IPS-20b (cell line): ENCODE results near the gene WWOX.
A peak's percentile ranks its signal among the peaks of the same experiment; 100 is the strongest.

Source experiments
- H3K27ac ChIP-seq: one replicate; pipeline ENCODE4 v1.5.1; 2013; ENCODE audit warnings: low read length
- H3K27me3 ChIP-seq: 2 replicates; pipeline ENCODE4 v1.6.1; 2013; ENCODE audit warnings: mild to moderate bottlenecking, low read length, inconsistent platforms; ENCODE audit not compliant: insufficient read depth
- H3K36me3 ChIP-seq: 2 replicates; pipeline ENCODE4 v1.6.1; 2013; ENCODE audit warnings: low read depth, mild to moderate bottlenecking, inconsistent platforms, low read length, moderate library complexity; ENCODE audit not compliant: insufficient read depth
- H3K4me1 ChIP-seq: 2 replicates; pipeline ENCODE4 v1.6.1; 2013; ENCODE audit warnings: mild to moderate bottlenecking, control low read depth, inconsistent platforms, low read length, moderate library complexity; ENCODE audit not compliant: insufficient read depth
- H3K4me3 ChIP-seq: 2 replicates; pipeline ENCODE4 v1.5.1; 2013; ENCODE audit warnings: mild to moderate bottlenecking, low read length, inconsistent platforms
- H3K9ac ChIP-seq: 2 replicates; pipeline ENCODE4 v1.6.1; 2013; ENCODE audit warnings: low read depth, mild to moderate bottlenecking, inconsistent platforms, low read length, moderate library complexity
- H3K9me3 ChIP-seq: 2 replicates; pipeline ENCODE4 v1.6.1; 2013; ENCODE audit warnings: mild to moderate bottlenecking, low read depth, low read length, inconsistent platforms; ENCODE audit not compliant: insufficient read depth

Gene WWOX

DNA sequence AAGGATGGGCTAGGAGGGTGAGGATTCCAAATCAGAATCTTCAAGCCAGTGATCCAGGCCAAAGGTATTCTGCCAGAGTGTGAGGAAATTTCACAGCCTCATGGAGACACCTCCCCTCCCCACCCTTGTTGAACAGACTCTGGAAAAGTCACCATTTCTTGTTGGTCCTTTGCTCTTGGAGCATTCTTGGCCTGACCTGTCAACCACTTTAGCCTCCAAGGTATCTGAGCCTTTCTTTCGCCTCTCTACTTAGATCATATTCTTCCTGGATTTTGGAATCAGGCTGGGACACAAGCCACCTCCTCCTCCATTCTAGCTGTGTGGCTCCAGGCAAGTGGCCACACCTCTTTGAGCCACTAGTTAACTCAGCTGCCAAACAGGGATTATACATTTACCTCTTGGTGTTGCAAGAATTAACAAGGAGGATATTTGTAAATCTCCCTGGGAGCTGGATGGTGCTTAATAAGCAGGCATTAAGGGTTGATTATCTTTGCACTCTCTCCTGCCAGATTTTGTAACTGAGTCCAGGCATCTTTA is 193.5 kb downstream of the WWOX start:
- Histone ChIP-seq H3K9me3 (no peaks in the 10 kb centered on the region), H3K4me1 (peaks cover 22% of the 10 kb centered on the region), H3K27me3 (no peaks in the 10 kb centered on the region), H3K36me3 (no peaks in the 10 kb centered on the region), H3K27ac (no peak overlapping the region), H3K9ac (no peak overlapping the region), H3K4me3 (no peak overlapping the region)

DNA sequence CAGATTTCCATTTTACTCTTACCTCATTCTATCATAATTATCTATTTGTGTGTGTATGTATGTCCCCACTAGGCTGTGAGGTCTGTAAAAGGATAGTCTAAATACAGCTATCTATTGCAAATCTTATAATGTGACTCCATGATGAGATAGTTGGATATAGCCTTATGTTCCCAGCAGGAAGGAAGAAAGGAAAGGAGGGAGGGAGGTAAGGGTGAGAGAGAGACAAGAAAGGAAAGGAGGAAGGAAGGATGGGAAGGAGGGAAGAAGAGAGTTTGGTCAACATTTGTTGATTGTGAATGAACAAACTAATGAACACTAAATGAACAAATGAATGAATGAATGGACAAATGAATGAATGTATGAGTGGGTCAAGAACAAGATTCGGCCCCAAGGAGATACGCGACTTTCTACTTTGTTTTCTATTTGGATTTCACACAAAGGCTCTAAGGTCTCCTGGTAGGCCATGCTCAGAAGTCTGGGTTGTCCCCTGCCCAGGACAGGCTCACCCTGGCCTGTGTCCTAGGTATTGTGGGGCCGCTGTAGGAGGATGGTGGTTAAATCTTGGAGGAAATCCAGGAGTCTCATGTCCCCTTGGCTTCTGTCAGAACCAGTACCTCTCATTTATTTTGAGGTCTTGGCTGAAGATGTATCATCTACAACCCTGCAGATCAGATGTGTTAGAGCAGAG is 195.2 kb downstream of the WWOX start:
- H3K4me3 ChIP-seq, result no peak overlapping the region
- H3K9ac ChIP-seq, result no peak overlapping the region
- no peak overlapping the region for H3K27ac ChIP-seq
- H3K27me3 ChIP-seq, result no peaks in the 10 kb centered on the region
- H3K9me3 ChIP-seq, result no peaks in the 10 kb centered on the region
- no peaks in the 10 kb centered on the region for H3K36me3 ChIP-seq
- H3K4me1 ChIP-seq, result peaks cover 11% of the 10 kb centered on the region

DNA sequence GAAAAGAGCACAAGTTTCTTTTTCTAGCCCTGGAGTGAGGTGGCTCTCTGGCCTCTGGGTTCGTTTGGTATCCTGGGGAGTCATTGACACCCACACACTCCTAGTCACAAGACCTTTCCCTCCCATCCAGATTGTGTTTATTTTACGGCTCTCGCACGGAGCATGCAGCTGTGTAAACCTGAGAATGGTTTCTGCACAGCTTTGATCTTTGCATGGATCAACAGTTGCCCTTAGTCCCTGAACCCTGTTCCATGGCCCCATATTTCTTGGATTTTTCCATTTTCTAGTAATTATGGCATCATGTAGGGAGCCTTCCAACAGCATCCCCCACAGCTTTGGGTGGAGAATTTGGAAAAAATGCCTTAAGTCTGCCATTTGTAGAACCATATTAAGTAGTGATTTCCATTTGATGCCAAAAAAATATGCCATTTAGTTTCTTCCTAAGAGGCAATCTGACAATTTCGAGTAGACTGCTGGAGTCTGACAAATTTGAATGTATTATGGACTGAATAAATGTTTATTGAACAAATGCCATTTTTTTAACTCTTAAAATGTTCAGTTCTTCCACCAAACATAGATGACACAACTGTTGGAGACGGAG is 197.7 kb downstream of the WWOX start:
- H3K36me3 ChIP-seq, result no peaks in the 10 kb centered on the region
- no peaks in the 10 kb centered on the region for H3K27me3 ChIP-seq
- no peaks in the 10 kb centered on the region for H3K9me3 ChIP-seq
- H3K4me1 ChIP-seq, result no peaks in the 10 kb centered on the region
- no peak overlapping the region for H3K4me3 ChIP-seq
- H3K27ac ChIP-seq, result no peak overlapping the region
- H3K9ac ChIP-seq, result no peak overlapping the region

DNA sequence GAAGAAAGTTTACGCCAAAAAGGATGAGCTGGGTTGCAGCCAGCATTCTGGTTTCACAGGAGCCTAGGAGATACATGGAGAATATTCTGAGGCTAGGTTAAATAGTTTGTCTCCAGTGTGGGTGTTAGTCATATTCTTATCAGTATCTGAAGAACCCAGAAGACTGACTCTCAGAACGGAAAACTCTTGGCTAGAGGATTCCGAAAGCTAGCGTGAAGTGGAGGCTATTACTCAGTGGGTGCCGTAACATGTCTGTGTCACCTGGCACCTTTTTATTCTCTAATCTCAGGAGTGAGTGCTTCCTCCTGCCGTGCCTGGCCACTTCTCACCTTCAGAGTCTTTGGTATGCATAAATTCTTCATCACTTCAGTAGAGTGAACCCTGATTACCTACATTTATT is 199.5 kb downstream of the WWOX start:
- no peaks in the 10 kb centered on the region for H3K27me3 ChIP-seq
- H3K9me3 ChIP-seq, result no peaks in the 10 kb centered on the region
- no peak overlapping the region for H3K27ac ChIP-seq
- H3K9ac ChIP-seq, result no peak overlapping the region
- H3K4me3 ChIP-seq, result no peak overlapping the region
- H3K36me3 ChIP-seq, result no peaks in the 10 kb centered on the region
- no peaks in the 10 kb centered on the region for H3K4me1 ChIP-seq

DNA sequence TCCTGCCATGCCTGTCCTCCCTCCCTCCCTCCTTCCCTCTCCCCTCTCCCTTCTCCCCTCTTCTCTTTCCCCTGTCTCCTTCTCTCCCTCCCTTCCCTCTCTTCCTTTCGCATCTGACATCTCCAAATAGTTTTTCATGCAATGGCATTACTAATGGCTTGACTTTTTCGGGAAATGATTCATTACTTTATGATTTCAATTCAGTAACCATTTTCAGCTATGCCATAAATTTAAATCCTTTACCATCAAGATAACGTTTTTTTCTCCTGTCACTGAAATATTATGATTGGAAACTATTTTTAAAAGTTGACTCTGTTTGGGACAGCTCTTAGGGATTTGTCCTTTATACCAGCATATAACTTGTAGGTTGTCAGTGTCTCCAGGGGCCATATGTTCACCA is 201.0 kb downstream of the WWOX start:
- H3K4me3 ChIP-seq, result no peak overlapping the region
- no peaks in the 10 kb centered on the region for H3K36me3 ChIP-seq
- no peak overlapping the region for H3K9ac ChIP-seq
- H3K9me3 ChIP-seq, result no peaks in the 10 kb centered on the region
- no peak overlapping the region for H3K27ac ChIP-seq
- no peaks in the 10 kb centered on the region for H3K27me3 ChIP-seq
- no peaks in the 10 kb centered on the region for H3K4me1 ChIP-seq

DNA sequence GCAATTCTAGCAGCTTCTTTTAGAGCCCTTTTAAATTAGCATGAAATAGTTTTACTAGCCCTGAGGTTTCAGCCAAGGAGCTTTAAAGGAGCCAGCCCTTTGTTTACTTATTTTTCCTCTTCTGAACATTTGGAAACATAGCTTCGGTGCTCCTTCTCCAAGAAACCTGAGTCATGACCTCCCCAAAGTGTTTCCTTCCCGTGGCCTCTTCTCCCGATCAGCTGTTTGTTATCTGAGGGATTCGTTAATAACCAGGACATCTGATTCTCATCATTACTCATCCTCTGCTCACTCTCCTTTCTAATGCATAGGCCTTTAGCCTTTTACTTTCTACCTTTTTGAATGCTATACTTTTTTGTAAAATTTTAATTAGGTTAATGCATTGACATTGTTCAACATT is 204.5 kb downstream of the WWOX start:
- peaks cover 15% of the 10 kb centered on the region for H3K4me1 ChIP-seq
- no peaks in the 10 kb centered on the region for H3K27me3 ChIP-seq
- H3K4me3 ChIP-seq, result no peak overlapping the region
- H3K9me3 ChIP-seq, result no peaks in the 10 kb centered on the region
- H3K36me3 ChIP-seq, result no peaks in the 10 kb centered on the region
- no peak overlapping the region for H3K9ac ChIP-seq
- no peak overlapping the region for H3K27ac ChIP-seq

DNA sequence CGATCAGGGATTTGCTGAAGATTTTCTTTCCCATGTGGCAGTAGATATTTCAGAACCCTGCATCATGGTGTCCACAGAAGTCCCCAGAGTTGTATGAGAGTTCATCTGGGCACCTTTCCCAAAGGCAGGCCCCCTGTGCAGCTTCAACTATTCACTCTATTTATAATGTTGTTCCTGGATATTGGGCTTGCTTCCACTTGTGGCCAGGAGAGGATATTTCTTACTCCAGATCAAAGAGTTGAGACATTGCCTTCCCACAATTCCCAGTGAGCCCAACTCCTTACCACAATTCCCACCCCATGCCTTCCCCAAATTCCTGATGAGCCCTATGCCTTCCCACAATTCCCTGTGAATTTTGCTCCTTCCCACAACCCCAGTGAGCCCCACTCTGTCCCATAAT is 206.9 kb downstream of the WWOX start:
- H3K36me3 ChIP-seq, result no peaks in the 10 kb centered on the region
- no peaks in the 10 kb centered on the region for H3K9me3 ChIP-seq
- H3K4me3 ChIP-seq, result no peak overlapping the region

DNA sequence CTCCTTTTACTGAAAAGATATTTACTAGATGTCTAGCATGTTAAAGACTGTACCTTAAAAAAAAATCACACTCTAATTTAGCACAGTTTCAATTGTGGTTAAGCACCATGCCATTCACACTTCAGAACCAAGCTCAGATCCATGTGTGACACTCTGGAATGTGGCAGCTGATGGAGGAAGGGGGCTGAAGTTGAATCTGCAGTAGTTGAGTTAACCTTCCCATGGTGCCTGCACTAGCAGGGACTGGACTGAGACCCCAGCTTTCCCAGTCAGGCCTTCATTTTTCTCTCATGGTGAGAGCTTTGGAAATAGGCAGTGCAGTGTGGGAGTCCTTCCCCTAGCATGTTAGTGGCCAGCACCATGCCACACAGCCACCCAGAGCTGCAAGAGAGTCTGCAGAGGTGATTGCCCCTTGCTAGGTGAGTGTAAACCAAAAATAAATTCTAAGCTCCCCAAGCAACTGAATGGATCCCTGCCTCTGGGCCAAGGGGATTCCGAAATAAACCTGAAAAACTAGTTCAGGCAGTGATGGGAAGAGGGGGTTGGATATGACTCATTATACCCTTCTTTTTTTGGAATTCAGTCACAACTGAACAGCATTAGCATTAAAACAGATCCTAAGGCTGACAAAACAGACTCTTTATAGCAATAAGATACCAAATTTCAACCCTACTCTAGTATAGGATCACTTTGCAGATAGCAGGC is 208.5 kb downstream of the WWOX start:
- H3K27me3 ChIP-seq, result no peaks in the 10 kb centered on the region
- peaks cover 37% of the 10 kb centered on the region for H3K4me1 ChIP-seq
- H3K27ac ChIP-seq, result no peak overlapping the region
- H3K36me3 ChIP-seq, result no peaks in the 10 kb centered on the region
- H3K9ac ChIP-seq, result 0 out of 2 replicates have a peak overlapping the region, but pooled peaks have one; percentile 38
- H3K4me3 ChIP-seq, result no peak overlapping the region; the same call in 1 of the 2 replicates
- H3K9me3 ChIP-seq, result no peaks in the 10 kb centered on the region

More for the DNA sequence above, 206.9 kb downstream of the WWOX start:
- no peak overlapping the region for H3K27ac ChIP-seq
- no peaks in the 10 kb centered on the region for H3K27me3 ChIP-seq
- H3K9ac ChIP-seq, result no peak overlapping the region
- H3K4me1 ChIP-seq, result peaks cover 30% of the 10 kb centered on the region

DNA sequence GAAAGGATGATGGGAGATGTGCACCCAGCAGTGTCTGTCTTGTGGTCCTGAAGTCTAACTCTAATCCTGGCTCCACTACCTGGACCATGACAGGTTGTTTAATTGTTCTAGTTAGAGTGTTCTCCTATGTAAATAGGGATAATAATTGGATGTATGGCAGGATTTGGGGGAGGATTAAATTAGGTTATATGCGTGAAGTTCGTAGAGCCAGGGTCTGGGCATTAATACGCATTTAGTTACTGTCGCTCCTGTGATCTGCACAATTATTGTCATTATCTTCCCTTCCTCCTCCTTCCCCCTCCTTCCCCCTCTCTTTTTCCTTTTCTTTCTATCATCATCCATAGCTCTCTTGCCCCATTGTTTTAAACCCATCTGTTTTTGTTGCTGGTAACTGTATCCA is 210.3 kb downstream of the WWOX start:
- no peaks in the 10 kb centered on the region for H3K27me3 ChIP-seq
- no peaks in the 10 kb centered on the region for H3K9me3 ChIP-seq
- H3K27ac ChIP-seq, result no peak overlapping the region
- H3K4me1 ChIP-seq, result peaks cover 37% of the 10 kb centered on the region
- H3K36me3 ChIP-seq, result no peaks in the 10 kb centered on the region
- no peak overlapping the region for H3K9ac ChIP-seq
- no peak overlapping the region for H3K4me3 ChIP-seq

DNA sequence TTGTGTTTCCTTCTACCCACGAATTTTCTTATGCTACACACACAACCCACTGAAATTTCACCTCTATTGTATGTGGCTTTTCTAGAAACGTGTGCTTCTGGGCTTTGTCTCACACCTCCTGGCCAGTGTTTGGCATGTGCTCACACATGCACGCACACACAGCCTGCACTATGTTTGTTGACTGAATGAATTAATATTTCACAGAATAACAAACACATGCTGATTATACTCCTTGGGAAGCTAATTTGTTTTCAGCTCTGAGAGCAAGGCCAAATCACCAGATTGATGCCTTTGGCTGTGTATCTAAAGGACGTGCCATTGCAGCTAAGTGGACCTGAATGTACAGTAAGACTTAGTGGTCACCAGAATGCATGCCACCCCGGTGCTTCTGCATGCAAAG is 210.7 kb downstream of the WWOX start:
- Histone ChIP-seq H3K9ac (no peak overlapping the region), H3K4me3 (no peak overlapping the region), H3K27me3 (no peaks in the 10 kb centered on the region), H3K27ac (no peak overlapping the region), H3K9me3 (no peaks in the 10 kb centered on the region), H3K4me1 (peaks cover 37% of the 10 kb centered on the region), H3K36me3 (no peaks in the 10 kb centered on the region)

DNA sequence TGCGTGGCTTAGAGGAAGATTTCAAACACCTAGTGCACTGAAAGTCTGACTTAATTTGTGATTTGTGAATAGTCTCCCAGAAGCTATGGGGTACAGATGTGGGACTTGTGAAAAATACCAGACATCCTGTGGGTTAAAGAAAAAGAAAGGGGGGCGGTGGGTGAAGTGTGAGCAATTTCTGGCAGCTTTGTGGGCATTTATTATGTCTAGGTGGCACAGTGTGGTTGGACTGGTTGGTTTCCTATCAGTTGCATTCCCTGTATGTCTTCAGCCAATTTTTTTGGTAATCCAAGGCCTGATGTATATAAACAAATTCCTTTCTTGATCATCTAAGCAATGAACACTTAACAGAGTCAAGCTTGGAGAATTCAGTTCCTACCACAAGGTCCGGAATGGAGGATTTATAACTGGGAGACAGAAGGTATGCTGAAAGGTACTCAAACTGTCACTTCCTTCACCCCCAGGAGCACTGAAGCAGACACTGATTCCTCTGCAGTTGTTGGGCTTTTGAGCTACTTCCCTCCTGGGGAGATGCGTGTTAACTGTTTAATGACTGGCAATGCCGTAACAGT is 211.6 kb downstream of the WWOX start:
- H3K36me3 ChIP-seq, result no peaks in the 10 kb centered on the region
- no peak overlapping the region; the same call in 1 of the 2 replicates for H3K4me3 ChIP-seq
- no peaks in the 10 kb centered on the region for H3K9me3 ChIP-seq
- peaks cover 37% of the 10 kb centered on the region for H3K4me1 ChIP-seq
- H3K27ac ChIP-seq, result no peak overlapping the region
- H3K27me3 ChIP-seq, result no peaks in the 10 kb centered on the region
- no peak overlapping the region for H3K9ac ChIP-seq
